CD4-positive, alpha-beta T cell treated with Interleukin-15 for 1 hour (primary cell): ENCODE measurements around the gene EFHD2.
"Not testable (repeated sequence)": the region's sequence is repeated elsewhere in the genome, so short reads cannot be mapped to it uniquely, and the experiment has no call there.

Experiments
- DNase-seq: peaks from one replicate; pipeline ENCODE4 v3.0.0-alpha.2; 2020

EFHD2 gene

DNA sequence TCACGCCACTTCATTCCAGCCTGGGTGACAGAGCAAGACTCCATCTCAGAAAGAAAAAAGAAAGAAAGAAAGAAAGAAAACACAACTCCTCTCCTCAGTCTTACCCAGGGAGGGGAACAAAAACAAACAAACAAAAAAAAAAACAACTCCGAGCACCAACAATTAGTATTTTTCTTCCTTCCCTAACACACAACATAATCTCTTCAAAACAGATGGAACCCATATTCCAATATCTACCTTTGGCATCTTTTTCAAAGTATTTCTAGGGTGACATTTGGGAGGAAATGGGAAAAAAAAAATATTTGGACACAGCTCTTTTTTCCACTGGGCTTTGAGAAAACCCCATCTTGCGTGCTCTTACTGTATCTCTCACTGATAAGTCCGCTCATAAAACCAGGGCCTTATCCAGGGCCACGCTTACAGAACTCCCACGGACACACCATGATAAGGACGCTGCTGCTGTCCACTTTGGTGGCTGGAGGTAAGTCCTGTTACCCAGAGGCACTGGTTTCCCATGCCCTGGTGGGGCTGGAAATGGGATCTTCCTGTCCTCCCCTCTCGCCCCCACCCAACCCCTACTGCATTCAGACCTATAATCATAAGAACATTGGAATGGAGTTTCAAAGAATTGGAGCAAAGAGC is 46.7 kb downstream of the EFHD2 start, which contains the start of gene CELA2A:
Gene CELA2A, plus strand, starts transcription at position 420 of the 642 bp plus-strand sequence. Its CDS starts 22 bp downstream, at position 442.
- no peak for DNase-seq

DNA sequence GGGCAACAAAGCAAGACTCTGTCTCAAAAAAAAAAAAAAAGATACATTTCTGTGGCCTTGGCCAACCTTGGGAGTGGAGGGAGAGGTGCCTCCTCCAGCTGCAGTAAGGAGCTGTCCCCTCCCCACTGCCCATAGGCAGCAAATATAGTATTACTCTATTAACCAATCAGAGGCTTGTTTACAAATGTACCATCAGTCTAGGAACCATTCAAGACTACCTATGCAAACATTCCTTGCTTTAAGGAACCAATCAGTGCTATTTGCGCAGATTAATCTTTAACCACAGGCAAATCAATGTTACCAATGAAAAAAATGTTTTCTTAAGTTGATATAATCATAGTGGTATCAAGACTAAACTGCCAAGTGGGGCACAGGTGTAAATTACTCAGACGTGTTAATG is 47.9 kb downstream of the EFHD2 start:
- no peak for DNase-seq

DNA sequence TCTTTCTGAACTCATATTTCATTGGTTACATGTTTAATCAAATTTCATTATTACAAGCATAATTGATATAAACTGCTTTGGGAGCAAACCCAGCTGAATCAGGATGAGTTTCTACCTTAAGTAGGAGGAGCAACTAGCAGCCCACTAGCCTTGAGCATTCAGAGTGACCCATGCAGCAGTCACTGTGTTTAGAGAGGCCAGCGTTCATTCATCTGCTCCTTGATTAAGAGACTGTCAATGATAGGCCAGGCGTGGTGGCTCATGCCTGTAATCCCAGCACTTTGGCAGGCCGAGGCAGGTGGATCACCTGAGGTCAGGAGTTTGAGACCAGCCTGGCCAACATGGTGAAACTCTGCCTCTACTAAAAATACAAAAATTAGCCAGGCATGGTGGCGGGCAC is 48.7 kb downstream of the EFHD2 start:
- not testable (repeated sequence) for DNase-seq

DNA sequence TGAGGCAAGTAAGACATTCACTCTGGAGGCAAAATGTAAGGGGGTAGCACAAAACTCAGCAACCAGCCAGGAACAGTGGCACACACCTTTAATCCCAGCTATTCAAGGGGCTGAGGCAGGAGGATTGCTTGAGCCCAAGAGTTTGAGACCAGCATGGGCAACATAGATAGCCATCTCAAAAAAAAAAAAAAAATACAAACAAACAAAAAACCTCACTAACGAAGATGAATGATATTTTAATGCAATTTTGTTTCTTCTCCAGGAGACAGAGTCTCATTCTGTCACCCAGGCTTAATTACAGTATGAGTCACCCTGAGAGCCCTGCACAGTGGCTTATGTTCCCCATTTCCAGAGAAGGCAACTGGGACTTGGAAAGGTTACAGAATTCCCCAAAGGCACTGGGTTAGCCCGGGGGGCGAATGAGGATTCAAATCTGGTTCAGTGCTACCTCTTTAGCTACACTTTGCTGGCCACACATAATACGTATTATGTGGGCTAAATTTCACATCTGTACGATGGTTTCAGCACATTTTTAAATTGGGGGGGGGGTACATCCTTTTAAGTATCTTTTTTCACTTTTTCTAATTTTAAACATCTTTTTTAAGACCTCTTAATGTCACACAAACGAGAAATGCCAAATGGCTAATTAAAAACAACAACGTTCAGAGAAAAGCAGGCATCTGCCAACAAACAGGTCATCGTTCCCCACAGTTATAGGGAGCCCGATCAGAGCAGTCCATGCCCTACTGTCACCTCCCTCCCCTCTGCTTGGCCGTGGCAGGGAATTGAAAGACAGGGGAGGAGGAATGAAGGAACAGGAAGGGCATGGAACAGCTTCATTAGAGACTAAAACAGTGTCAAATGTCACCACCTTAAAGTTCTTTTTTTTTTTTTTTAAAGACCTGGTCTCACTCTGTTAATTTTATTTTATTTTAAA is 50.4 kb downstream of the EFHD2 start:
- DNase-seq, result no peak

DNA sequence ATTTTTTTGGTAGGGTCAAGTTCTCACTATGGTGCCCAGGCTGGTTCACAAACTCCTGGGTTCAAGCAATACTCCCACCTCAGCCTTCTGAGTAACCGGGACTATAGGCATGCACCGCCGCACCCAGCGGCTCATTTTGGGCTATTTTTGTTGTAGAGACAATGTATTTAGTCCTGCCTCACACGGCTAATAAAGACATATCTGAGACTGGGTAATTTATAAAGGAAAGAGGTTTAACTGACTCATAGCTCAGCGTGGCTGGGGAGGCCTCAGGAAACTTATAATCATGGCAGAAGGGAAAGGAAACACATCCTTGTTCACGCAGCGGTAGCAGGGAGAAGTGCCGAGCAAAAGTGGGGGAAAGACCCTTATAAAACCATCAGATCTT is 51.0 kb downstream of the EFHD2 start:
- DNase-seq, result no peak

DNA sequence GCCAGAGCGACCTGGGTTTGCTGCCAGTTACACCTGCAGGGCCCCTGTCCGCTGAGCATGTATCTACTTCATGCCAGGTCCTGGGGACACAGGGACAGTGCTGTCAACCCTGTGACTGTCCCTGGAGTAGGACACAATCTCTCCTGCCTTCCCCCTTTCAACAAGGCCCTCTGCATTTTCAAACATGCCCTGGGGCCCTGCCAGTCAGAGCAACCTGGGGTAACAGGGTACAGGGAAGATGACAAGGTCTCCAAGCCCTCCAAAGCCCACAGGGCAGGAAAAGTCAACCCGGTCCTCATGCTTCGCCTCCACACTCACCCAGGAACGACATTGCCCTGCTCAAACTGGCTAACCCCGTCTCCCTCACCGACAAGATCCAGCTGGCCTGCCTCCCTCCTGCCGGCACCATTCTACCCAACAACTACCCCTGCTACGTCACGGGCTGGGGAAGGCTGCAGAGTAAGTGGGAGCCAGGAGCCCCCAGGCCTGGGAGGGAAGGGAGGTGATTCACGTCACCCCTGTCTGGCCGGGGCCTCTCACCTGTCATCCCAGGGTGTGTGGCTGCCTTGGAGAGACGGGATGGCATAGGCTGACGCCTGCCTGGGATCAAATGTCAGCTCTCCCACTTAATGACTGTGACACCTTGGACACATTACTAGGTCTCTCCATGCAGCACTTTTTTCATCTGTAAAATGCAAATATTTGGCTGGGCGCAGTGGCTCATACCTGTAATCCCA is 53.5 kb downstream of the EFHD2 start:
- not testable (repeated sequence) for DNase-seq

DNA sequence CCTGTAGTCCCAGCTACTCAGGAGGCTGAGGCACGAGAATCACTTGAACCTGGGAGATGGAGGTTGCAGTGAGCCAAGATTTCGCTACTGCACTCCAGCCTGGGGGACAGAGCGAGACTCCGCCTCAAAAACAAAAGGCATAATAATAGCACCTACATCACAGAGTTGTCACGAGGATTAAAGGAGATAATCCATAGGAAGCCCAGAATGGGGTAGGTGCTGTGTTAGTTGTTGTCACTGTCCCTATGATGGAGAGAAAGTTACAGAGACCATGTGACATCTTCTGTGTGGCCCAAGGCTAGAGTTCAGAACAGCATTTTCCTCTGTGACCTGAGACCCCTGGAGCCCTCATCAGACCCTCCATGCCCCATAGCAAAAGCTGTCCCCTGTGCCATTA is 54.2 kb downstream of the EFHD2 start:
- not testable (repeated sequence) for DNase-seq

DNA sequence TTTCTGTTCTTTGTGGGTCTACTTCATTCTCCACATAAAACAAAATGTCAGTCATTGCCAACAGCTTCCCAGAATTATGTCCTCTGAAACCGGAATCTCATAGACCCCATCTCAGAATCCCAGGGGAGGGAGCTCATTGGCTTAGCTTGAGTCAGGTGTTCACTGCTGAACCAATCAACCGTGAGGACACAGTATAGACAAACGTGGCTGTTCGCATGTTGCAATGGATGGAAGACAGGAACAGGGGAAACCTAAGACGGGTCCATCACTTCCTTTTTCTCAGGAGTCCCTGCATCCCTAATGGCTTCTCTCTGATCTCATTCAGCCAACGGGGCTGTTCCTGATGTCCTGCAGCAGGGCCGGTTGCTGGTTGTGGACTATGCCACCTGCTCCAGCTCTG is 56.0 kb downstream of the EFHD2 start:
- no peak for DNase-seq

DNA sequence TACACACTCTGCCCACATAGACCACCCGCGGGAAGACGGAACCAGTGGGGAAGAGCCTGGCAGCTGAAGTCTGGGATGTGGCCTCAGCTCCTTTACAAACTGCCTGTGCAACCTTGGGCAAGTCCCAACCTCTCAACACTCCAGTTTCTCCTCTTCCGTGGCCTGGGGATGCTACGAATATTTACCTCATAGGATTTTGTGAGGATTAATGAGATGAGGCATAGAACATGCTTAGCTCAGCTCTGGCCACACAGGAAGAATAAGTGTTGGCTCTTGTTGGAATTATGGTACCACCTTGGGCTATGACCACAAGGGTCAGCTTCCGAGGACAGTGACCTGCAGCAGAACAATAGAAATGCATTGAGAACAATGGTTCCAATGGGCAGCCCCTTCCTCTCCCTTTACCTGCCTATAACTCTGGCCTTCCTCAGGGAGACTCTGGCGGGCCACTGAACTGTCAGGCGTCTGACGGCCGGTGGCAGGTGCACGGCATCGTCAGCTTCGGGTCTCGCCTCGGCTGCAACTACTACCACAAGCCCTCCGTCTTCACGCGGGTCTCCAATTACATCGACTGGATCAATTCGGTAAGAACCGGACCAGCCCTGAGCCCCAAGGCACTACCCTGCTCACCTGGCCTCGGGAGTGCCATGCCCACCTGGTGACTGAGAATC is 57.4 kb downstream of the EFHD2 start:
- not testable (repeated sequence) for DNase-seq

DNA sequence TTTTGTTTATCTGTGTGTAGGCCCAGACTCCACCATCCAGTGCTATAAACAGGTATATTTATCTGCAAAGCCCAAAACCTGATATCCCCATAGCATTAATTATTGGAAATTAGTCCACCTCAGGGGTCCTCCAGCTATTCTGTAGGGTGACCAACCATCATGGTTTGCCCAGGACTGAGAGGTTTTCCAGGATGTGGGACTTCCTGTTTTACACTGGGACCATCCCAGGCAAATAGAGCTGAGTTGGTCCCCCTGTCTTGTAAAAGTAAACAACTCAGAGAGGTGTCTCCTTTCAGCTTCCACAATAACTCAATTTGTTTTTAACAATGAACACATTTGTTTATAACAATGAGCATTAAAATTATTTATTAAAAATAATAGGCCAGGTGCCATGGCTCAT is 58.5 kb downstream of the EFHD2 start:
- no peak for DNase-seq

DNA sequence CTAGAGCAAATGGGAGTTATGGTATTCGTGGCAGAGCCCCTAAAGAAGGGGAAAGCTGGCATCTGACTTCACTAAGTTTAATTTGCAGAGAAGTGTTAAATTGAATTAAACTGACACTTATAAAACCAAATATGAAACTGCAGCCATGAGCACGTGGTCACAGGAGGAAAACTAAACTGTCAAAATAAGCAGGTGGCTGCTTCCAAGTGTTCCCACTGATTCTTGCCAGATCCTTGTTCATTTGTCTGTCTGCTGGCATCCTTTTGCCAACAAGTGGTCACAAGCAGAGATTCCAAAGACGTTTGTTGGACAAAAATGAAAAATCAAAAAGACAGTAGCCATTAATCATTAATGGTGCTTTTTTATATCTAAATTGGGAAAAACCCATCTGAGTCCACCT is 59.7 kb downstream of the EFHD2 start:
- no peak for DNase-seq

DNA sequence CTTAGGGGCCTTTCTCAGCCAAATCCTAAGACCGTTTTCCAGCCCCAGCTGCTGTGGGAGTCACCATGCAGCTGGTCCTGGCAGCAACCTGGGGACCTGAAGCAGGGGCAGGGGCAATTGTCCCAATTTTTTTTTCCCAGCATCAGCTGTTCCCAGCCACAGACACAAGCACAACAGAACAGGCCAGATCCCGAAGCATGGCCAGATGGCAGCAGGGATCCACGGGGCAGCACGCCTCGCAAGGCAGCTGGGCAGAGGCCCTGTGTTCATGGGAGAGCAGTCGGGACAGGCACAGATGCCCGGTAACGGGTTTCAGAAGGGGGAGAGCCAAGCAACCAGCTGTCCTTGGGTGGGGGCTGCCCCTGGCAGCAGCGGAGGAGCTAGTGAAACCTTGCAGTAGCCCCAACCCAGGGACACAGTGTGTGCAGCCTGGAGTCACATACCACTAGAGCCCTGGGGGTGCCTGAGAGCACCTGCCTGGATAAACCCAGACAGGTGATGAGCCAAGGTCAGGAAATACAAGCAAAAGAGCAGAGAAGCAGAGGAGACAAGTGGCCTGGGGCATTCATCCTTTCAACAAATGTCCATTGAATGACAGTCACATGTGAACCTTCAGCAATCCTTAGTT is 60.2 kb downstream of the EFHD2 start:
- DNase-seq, result not testable (repeated sequence)

DNA sequence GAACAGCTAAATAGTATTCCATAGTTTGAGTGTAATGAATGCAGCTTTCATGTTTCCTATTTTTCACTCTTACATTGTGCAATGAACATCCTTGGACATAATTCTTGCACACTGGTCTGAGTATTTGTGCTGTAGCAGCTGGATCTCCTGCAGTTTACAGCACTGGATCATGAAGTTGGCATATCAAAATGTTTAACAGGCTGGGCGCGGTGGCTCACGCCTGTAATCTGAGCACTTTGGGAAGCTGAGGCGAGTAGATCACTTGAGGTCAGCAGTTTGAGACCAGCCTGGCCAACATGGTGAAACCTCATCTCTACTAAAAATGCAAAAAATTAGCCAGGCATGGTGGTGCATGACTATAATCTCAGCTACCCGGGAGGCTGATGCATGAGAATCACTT is 61.4 kb downstream of the EFHD2 start:
- DNase-seq, result not testable (repeated sequence)

DNA sequence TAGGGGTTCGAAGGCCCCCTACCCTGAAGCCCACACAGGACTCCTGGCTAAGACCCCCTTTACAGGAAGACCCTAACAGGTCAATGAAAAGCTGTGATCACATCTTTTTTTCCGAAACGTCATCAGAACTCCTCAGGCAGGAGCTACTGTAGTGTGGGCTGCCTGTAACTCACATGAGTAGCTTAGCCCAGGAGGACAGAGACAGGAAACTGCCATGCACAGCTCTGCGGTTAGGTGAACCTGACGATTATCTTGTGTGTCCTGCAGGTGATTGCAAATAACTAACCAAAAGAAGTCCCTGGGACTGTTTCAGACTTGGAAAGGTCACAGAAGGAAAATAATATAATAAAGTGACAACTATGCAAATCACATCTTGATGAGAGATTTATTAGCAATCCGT is 62.0 kb downstream of the EFHD2 start:
- not testable (repeated sequence) for DNase-seq

DNA sequence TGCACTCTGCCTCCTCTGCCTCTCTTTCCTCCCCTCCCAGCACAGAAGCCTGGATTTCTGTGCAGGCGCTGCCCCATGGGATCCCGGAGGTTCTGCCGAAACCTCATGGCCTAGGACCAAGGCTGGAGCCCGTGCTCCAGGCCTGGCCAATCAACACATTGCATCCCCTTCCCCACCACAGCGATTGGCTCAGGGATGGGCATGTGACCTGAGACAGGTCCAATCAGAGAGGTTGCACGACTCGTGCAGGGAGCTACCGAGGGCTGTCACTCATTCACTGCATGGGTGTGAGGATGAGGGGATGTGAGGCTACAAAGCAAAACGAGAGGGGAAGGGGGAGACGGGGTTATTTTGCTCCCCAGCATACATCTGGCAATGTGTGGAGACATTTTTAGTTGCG is 62.9 kb downstream of the EFHD2 start:
- DNase-seq, result no peak

DNA sequence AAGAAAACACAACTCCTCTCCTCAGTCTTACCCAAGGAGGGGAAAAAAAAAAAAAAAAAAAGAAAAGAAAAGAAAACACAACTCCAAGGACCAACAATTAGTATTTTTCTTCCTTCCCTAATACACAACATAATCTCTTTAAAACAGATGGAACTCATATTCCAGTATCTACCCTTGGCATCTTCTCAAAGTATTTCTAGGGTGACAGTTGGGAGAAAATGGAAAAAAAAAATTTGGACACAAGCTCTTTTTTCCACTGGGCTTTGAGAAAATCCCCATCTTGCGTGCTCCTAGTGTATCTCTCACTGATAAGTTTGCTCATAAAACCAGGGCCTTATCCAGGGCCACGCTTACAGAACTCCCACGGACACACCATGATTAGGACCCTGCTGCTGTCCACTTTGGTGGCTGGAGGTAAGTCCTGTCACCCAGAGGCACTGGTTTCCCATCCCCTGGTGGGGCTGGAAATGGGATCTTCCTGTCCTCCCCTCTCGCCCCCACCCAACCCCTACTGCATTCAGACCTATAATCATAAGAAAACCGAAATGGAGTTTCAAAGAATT is 66.1 kb downstream of the EFHD2 start, which contains the start of gene CELA2B:
Gene CELA2B, plus strand, starts transcription at position 353 of the 563 bp plus-strand sequence. Its CDS starts 22 bp downstream, at position 375.
- no peak for DNase-seq

DNA sequence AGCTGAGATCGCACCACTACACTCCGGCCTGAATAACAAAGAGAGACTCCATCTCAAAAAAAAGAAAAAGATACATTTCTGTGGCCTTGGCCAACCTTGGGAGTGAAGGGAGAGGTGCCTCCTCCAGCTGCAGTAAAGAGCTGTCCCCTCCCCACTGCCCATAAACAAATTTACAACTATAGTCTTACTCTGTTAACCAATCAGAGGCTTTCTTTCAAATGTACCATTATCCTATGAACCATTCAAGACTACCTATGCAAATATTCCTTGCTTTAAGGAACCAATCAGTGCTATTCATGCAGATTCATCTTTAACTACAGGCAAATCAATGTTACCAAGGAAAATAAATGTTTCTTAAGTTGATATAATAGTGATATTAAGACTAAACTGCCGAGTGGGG is 67.2 kb downstream of the EFHD2 start:
- DNase-seq, result no peak

DNA sequence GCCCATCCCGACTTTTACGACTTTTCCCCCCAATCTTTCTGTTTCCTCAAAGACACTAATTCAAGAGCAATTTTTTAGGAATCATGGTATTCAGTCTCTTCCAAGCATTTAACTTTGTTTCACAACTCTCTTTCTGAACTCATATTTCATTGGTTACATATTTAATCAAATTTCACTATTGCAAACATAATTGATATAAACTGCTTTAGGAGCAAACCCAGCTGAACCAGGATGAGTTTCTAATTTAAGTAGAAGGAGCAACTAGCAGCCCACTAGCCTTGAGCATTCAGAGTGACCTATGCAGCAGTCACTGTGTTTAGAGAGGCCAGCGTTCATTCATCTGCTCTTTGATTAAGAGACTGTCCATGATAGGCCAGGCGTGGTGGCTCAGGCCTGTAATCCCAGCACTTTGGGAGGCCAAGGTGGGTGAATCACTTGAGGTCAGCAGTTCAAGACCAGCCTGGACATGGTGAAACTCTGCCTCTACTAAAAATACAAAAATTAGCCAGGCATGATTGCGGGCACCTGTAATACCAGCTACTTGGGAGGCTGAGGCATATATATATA is 68.0 kb downstream of the EFHD2 start:
- DNase-seq, result no peak
